GM23338 (cell line): ENCODE results near the gene HNRNPM. TPM values are rescaled to one million over a fixed set of nuclear protein-coding genes. Genes with fewer than 3 reads are reported as not detected.

Experiments used
- ATAC-seq: fragments of 200-7000 bp; cut with Tn5 transposase; 3 replicates; pipeline ENCODE4 v1.9.1; 2020
- DNase-seq: peaks from one replicate; pipeline ENCODE4 v3.0.0-alpha.2; 2015; ENCODE audit warnings: low spot score
- H2AFZ ChIP-seq: fragments of 200-600 bp; sonication (generic); 2 replicates; pipeline ENCODE4 v1.8.0; 2016; ENCODE audit warnings: antibody characterized with exemption, mild to moderate bottlenecking, moderate library complexity
- H3F3A ChIP-seq: fragments of 200-600 bp; sonication (generic); replicated peaks from 2 replicates; pipeline ENCODE4 v1.8.0; 2017; ENCODE audit warnings: antibody characterized with exemption, mixed run types, low read depth
- H3K27ac ChIP-seq: fragments of 200-600 bp; sonication (generic); 2 replicates; pipeline ENCODE4 v1.6.1; 2016; ENCODE audit warnings: low read depth
- H3K27me3 ChIP-seq: fragments of 200-600 bp; sonication (generic); 2 replicates; pipeline ENCODE4 v1.8.0; 2016; ENCODE audit warnings: mild to moderate bottlenecking, mixed run types, moderate library complexity; ENCODE audit not compliant: insufficient read depth
- H3K36me3 ChIP-seq: fragments of 200-600 bp; sonication (generic); 2 replicates; pipeline ENCODE4 v1.8.0; 2016; ENCODE audit warnings: mild to moderate bottlenecking; ENCODE audit not compliant: insufficient read depth
- H3K4me1 ChIP-seq: fragments of 200-600 bp; sonication (generic); 2 replicates; pipeline ENCODE4 v1.8.0; 2016; ENCODE audit warnings: mild to moderate bottlenecking, moderate library complexity; ENCODE audit not compliant: insufficient read depth
- H3K4me2 ChIP-seq: fragments of 200-600 bp; sonication (generic); 2 replicates; pipeline ENCODE4 v1.7.1; 2017; ENCODE audit warnings: mixed run types
- H3K4me3 ChIP-seq: fragments of 200-600 bp; sonication (generic); 2 replicates; pipeline ENCODE4 v1.6.1; 2016; ENCODE audit warnings: mixed run types
- H3K79me2 ChIP-seq: fragments of 200-600 bp; sonication (generic); replicated peaks from 2 replicates; pipeline ENCODE4 v1.8.0; 2017; ENCODE audit warnings: mild to moderate bottlenecking; ENCODE audit not compliant: insufficient read depth
- H3K9me2 ChIP-seq: fragments of 200-600 bp; sonication (generic); 2 replicates; pipeline ENCODE4 v1.8.0; 2017; ENCODE audit not compliant: insufficient read depth
- H4K20me1 ChIP-seq: fragments of 200-600 bp; sonication (generic); replicated peaks from 2 replicates; pipeline ENCODE4 v1.8.0; 2017; ENCODE audit warnings: mild to moderate bottlenecking; ENCODE audit not compliant: insufficient read depth
- H3K27ac Mint-ChIP-seq: 2 replicates; pipeline ENCODE4 v1.8.0; 2020; ENCODE audit warnings: inconsistent platforms, mild to moderate bottlenecking, moderate library complexity, mixed read lengths
- H3K27me3 Mint-ChIP-seq: 3 replicates; pipeline ENCODE4 v1.8.0; 2022; ENCODE audit warnings: low read depth, mild to moderate bottlenecking, moderate library complexity, mixed read lengths, inconsistent platforms; ENCODE audit not compliant: insufficient read depth, poor library complexity
- H3K36me3 Mint-ChIP-seq: 3 replicates; pipeline ENCODE4 v1.8.0; 2021; ENCODE audit warnings: low read depth, mild to moderate bottlenecking, inconsistent platforms, moderate library complexity, mixed read lengths
- H3K4me1 Mint-ChIP-seq: 3 replicates; pipeline ENCODE4 v1.8.0; 2020; ENCODE audit warnings: mild to moderate bottlenecking, inconsistent platforms, mixed read lengths
- H3K4me3 Mint-ChIP-seq: 3 replicates; pipeline ENCODE4 v1.8.0; 2021; ENCODE audit warnings: moderate library complexity, mild to moderate bottlenecking, inconsistent platforms, mixed read lengths
- H3K9me3 Mint-ChIP-seq: 3 replicates; pipeline ENCODE4 v1.8.0; 2020; ENCODE audit warnings: moderate library complexity, mild to moderate bottlenecking, inconsistent platforms, mixed read lengths
- CREB1 ChIP-seq: fragments of 250-450 bp; sonication (Bioruptor Pico); IDR thresholded peaks from 2 replicates; pipeline ENCODE4 v1.5.0; 2020; ENCODE audit warnings: low read depth, mild to moderate bottlenecking, moderate library complexity
- EZH2 ChIP-seq: fragments of 200-600 bp; sonication (generic); IDR thresholded peaks from one replicate; pipeline ENCODE4 v1.8.0; 2017; ENCODE audit warnings: antibody characterized with exemption, mild to moderate bottlenecking, low read depth; ENCODE audit not compliant: unreplicated experiment
- EZH2phosphoT487 ChIP-seq: fragments of 200-600 bp; sonication (generic); IDR thresholded peaks from one replicate; pipeline ENCODE4 v1.8.1; 2018; ENCODE audit warnings: antibody characterized with exemption; ENCODE audit not compliant: unreplicated experiment
- JUNB ChIP-seq: IDR thresholded peaks from one replicate; pipeline ENCODE4 v1.6.1; 2016; ENCODE audit warnings: antibody characterized with exemption; ENCODE audit not compliant: unreplicated experiment
- NANOG ChIP-seq: IDR thresholded peaks from 2 replicates; pipeline ENCODE4 v1.6.1; 2016; ENCODE audit warnings: antibody characterized with exemption, borderline replicate concordance
- POLR2AphosphoS5 ChIP-seq: IDR thresholded peaks from 2 replicates; pipeline ENCODE4 v1.6.1; 2016; ENCODE audit warnings: antibody characterized with exemption, low read depth
- STAT1 ChIP-seq: IDR thresholded peaks from one replicate; pipeline ENCODE4 v1.6.1; 2016; ENCODE audit warnings: antibody characterized with exemption; ENCODE audit not compliant: unreplicated experiment
- ZNF114 ChIP-seq: fragments of 250-450 bp; sonication (Bioruptor Pico); IDR thresholded peaks from 2 replicates; pipeline ENCODE4 v1.5.0; 2020; ENCODE audit warnings: mild to moderate bottlenecking, moderate library complexity
- ZNF331 ChIP-seq: fragments of 250-450 bp; sonication (Bioruptor Pico); IDR thresholded peaks from 2 replicates; pipeline ENCODE4 v1.5.0; 2020; ENCODE audit warnings: low read depth, mild to moderate bottlenecking, moderate library complexity
- ZNF462 ChIP-seq: fragments of 250-450 bp; sonication (Bioruptor Pico); IDR thresholded peaks from 2 replicates; pipeline ENCODE4 v1.5.0; 2020; ENCODE audit warnings: mild to moderate bottlenecking, moderate library complexity
- polyA plus RNA-seq: library from polyadenylated mRNA; unstranded; fragments of >200 nt; fragmentation: Nextera tagmentation; extraction: Ambion mirVana; gene quantifications from 2 replicates; pipeline ENCODE4 v1.2.1, GENCODE V29; 2016
- total RNA-seq: library from RNA; depleted of rRNA; stranded (reverse); fragments of >200 nt; shearing (Covaris generic); gene quantifications from 2 replicates; pipeline ENCODE4 v1.2.3, GENCODE V29; 2014

The HNRNPM gene
- total and polyA plus RNA-seq, 2 experiments from 2014 or later: 291 to 389 TPM

- Histone ChIP-seq H3F3A (no peaks in the 10 kb centered on the region), H3K4me3 (no peak overlapping the region), H3K79me2 (peaks cover 99% of the 10 kb centered on the region), H2AFZ (no peak overlapping the region), H3K36me3 (peaks cover 17% of the 10 kb centered on the region; the same call in 1 of the 2 replicates), H3K9me2 (no peaks in the 10 kb centered on the region), H3K4me2 (peak overlapping the region; percentile 37; the same call in 1 of the 2 replicates), H4K20me1 (peaks cover 86% of the 10 kb centered on the region), H3K27me3 (no peaks in the 10 kb centered on the region), H3K27ac (peak overlapping the region; percentile 11; the same call in 1 of the 2 replicates), H3K4me1 (peaks cover 80% of the 10 kb centered on the region)
- Mint-ChIP-seq H3K27ac (no peak overlapping the region), H3K36me3 (peaks cover 75% of the 10 kb centered on the region), H3K27me3 (peaks cover 7% of the 10 kb centered on the region), H3K4me3 (0 out of 3 replicates have a peak overlapping the region, but pooled peaks have one; percentile 28), H3K4me1 (peaks cover 82% of the 10 kb centered on the region), H3K9me3 (no peaks in the 10 kb centered on the region)
- TF ChIP-seq EZH2phosphoT487: no peak
- no peak for ATAC-seq
- no peak for DNase-seq
Observed at GRCh38 chr19:8452446-8453123, 7.8 kb downstream of the HNRNPM start.

- peaks cover 7% of the 10 kb centered on the region for H3K27me3 Mint-ChIP-seq
- no peak overlapping the region for H2AFZ ChIP-seq
- no peak overlapping the region for H3K4me3 Mint-ChIP-seq
- no peaks in the 10 kb centered on the region for H3F3A ChIP-seq
- peaks cover 99% of the 10 kb centered on the region for H3K79me2 ChIP-seq
- H3K4me2 ChIP-seq: no peak overlapping the region
- H3K27ac ChIP-seq: peak overlapping the region; percentile 11; the same call in 1 of the 2 replicates
- peaks cover 78% of the 10 kb centered on the region for H3K36me3 Mint-ChIP-seq
- no peaks in the 10 kb centered on the region for H3K9me2 ChIP-seq
- peaks cover 80% of the 10 kb centered on the region for H3K4me1 ChIP-seq
- no peak overlapping the region for H3K4me3 ChIP-seq
- H3K4me1 Mint-ChIP-seq: peaks cover 86% of the 10 kb centered on the region
- peaks cover 90% of the 10 kb centered on the region for H4K20me1 ChIP-seq
- H3K36me3 ChIP-seq: peaks cover 17% of the 10 kb centered on the region; the same call in 1 of the 2 replicates
- no peaks in the 10 kb centered on the region for H3K27me3 ChIP-seq
- DNase-seq (no peak), ATAC-seq (no peak)
- H3K9me3 Mint-ChIP-seq: no peaks in the 10 kb centered on the region
- H3K27ac Mint-ChIP-seq: no peak overlapping the region
- TF ChIP-seq JUNB: no peak
- no peak for TF ChIP-seq STAT1
- TF ChIP-seq ZNF114 (CRISPR knock-in tag): no peak
- TF ChIP-seq EZH2phosphoT487: no peak
- TF ChIP-seq NANOG: no peak
- TF ChIP-seq ZNF331 (CRISPR knock-in tag): no peak
Observed at GRCh38 chr19:8453616-8454015, 8.8 kb downstream of the HNRNPM start.

- Mint-ChIP-seq H3K36me3 (peaks cover 76% of the 10 kb centered on the region), H3K4me1 (peaks cover 86% of the 10 kb centered on the region), H3K27me3 (peaks cover 7% of the 10 kb centered on the region), H3K27ac (peak overlapping the region; percentile 54; the same call in 1 of the 2 replicates), H3K9me3 (no peaks in the 10 kb centered on the region), H3K4me3 (no peak overlapping the region; the same call in 2 of the 3 replicates)
- Histone ChIP-seq H3K4me3 (no peak overlapping the region), H3K79me2 (peaks cover 99% of the 10 kb centered on the region), H3K4me2 (no peak overlapping the region), H3K36me3 (peaks cover 17% of the 10 kb centered on the region; the same call in 1 of the 2 replicates), H3F3A (no peaks in the 10 kb centered on the region), H3K4me1 (peaks cover 80% of the 10 kb centered on the region), H4K20me1 (peaks cover 90% of the 10 kb centered on the region), H3K27me3 (no peaks in the 10 kb centered on the region), H3K27ac (peak overlapping the region; percentile 11; the same call in 1 of the 2 replicates), H3K9me2 (no peaks in the 10 kb centered on the region), H2AFZ (no peak overlapping the region)
- ATAC-seq: no peak
- DNase-seq: no peak
- TF ChIP-seq EZH2 (no peak), STAT1 (no peak), NANOG (no peak), CREB1 (CRISPR knock-in tag) (no peak), POLR2AphosphoS5 (no peak), EZH2phosphoT487 (no peak), ZNF114 (CRISPR knock-in tag) (no peak), JUNB (no peak), ZNF462 (CRISPR knock-in tag) (no peak)
Observed at GRCh38 chr19:8454218-8454617, 9.4 kb downstream of the HNRNPM start.
